DND-41 (cell line): ENCODE results near the gene THSD7B.

Experiments used
- CTCF ChIP-seq: IDR thresholded peaks from 2 replicates; pipeline ENCODE4 v1.5.1; 2012; ENCODE audit warnings: borderline replicate concordance, low read length, moderate library complexity, mild to moderate bottlenecking; ENCODE audit not compliant: poor library complexity, severe bottlenecking; ENCODE audit errors: extremely low read depth
- EZH2 ChIP-seq: IDR thresholded peaks from 3 replicates; pipeline ENCODE4 v1.6.1; 2012; ENCODE audit warnings: borderline replicate concordance, low read depth, mild to moderate bottlenecking, moderate library complexity, low read length, inconsistent platforms; ENCODE audit not compliant: severe bottlenecking

GRCh38 chr2:136765256-136766072 lies at the start of gene THSD7B:
- TF ChIP-seq EZH2 (no peak), CTCF (no peak)
